ENCODE results near the gene SUFU. TPM values are rescaled to one million over a fixed set of nuclear protein-coding genes. Genes with fewer than 3 reads are reported as not detected.

Gene SUFU
- polyA plus RNA-seq, 1 experiment: 8.5 TPM

- no peak for TF ChIP-seq CTCF (IDR thresholded peaks at IDR 0.05; ENCODE audit: insufficient read depth, low read depth, low read length)
- CTCF ChIA-PET: interaction anchor here (0.5 to 3.6 kb wide), 16 partner anchors 7 to 311 kb away, joined by 3 to 37 read pairs (median 8); partner anchors contain the start of gene FBXL15
- H3K36me3 ChIP-seq (ENCODE audit: control insufficient read depth, insufficient read depth, low read length): peaks cover 37% of the 10 kb centered on the region
- POLR2A ChIA-PET: no interaction called here
- no peak overlapping the region for H3K4me3 ChIP-seq (ENCODE audit: low read depth, low read length)
- H3K27me3 ChIP-seq (ENCODE audit: control insufficient read depth, insufficient read depth, low read length): no peaks in the 10 kb centered on the region
- no peak for DNase-seq (ENCODE audit: low read depth)
Measured at GRCh38 chr10:102480396-102480795, 23.4 kb upstream of the SUFU start.

GRCh38 chr10:102484021-102484420, 19.8 kb upstream of the SUFU start:
- POLR2A ChIA-PET: no interaction called here
- peaks cover 61% of the 10 kb centered on the region for H3K36me3 ChIP-seq (ENCODE audit: control insufficient read depth, insufficient read depth, low read length)
- DNase-seq (ENCODE audit: low read depth): no peak
- no peaks in the 10 kb centered on the region for H3K27me3 ChIP-seq (ENCODE audit: control insufficient read depth, insufficient read depth, low read length)
- CTCF ChIA-PET: interaction anchor here (1.9 to 2.4 kb wide), 2 partner anchors 90 to 100 kb away, joined by 7 to 8 read pairs; no protein-coding TSS in a partner anchor
- H3K4me3 ChIP-seq (ENCODE audit: low read depth, low read length): no peak overlapping the region
- TF ChIP-seq CTCF (IDR thresholded peaks at IDR 0.05; ENCODE audit: insufficient read depth, low read depth, low read length): no peak

GRCh38 chr10:102485093-102485784, 18.5 kb upstream of the SUFU start:
- H3K36me3 ChIP-seq (ENCODE audit: control insufficient read depth, insufficient read depth, low read length): peaks cover 56% of the 10 kb centered on the region
- DNase-seq (ENCODE audit: low read depth): no peak
- CTCF ChIA-PET: interaction anchor here (0.9 to 2.9 kb wide), 4 partner anchors 18 to 99 kb away, joined by 3 to 9 read pairs (median 4); partner anchors contain the start of gene ACTR1A

GRCh38 chr10:102491136-102491535, 12.6 kb upstream of the SUFU start:
- CTCF ChIA-PET: interaction anchor here (1.9 kb wide), 1 partner anchor 12 kb away, joined by 5 read pairs; no protein-coding TSS in a partner anchor
- DNase-seq (ENCODE audit: low read depth): no peak
- POLR2A ChIA-PET: no interaction called here
- Histone ChIP-seq H3K36me3 (ENCODE audit: control insufficient read depth, insufficient read depth, low read length) (peaks cover 23% of the 10 kb centered on the region), H3K27me3 (ENCODE audit: control insufficient read depth, insufficient read depth, low read length) (no peaks in the 10 kb centered on the region), H3K4me3 (ENCODE audit: low read depth, low read length) (no peak overlapping the region)
- TF ChIP-seq CTCF (IDR thresholded peaks at IDR 0.05; ENCODE audit: insufficient read depth, low read depth, low read length): no peak

More at GRCh38 chr10:102485093-102485784, 18.5 kb upstream of the SUFU start:
- POLR2A ChIA-PET: interaction anchor here (0.6 kb wide), 1 partner anchor 15 kb away, joined by 4 read pairs; no protein-coding TSS in a partner anchor
- Histone ChIP-seq H3K27me3 (ENCODE audit: control insufficient read depth, insufficient read depth, low read length) (no peaks in the 10 kb centered on the region), H3K4me3 (ENCODE audit: low read depth, low read length) (no peak overlapping the region)
- no peak for TF ChIP-seq CTCF (IDR thresholded peaks at IDR 0.05; ENCODE audit: insufficient read depth, low read depth, low read length)

- Histone ChIP-seq H3K27me3 (ENCODE audit: control insufficient read depth, insufficient read depth, low read length) (no peaks in the 10 kb centered on the region), H3K4me3 (ENCODE audit: low read depth, low read length) (no peak overlapping the region), H3K36me3 (ENCODE audit: control insufficient read depth, insufficient read depth, low read length) (peaks cover 14% of the 10 kb centered on the region)
- ChIA-PET POLR2A (no interaction called here), CTCF (interaction anchor here (1.0 to 2.5 kb wide), 2 partner anchors 11 to 13 kb away, joined by 4 to 12 read pairs; partner anchors contain the start of gene SUFU)
- TF ChIP-seq CTCF (IDR thresholded peaks at IDR 0.05; ENCODE audit: insufficient read depth, low read depth, low read length): no peak
- no peak for DNase-seq (ENCODE audit: low read depth)
Measured at GRCh38 chr10:102492344-102492939, 11.3 kb upstream of the SUFU start.

All from BJ (cell line).